COLO829 (cell line): Measurements from ENCODE around the gene MAFG.

Source experiments
- DNase-seq: peaks from one replicate; pipeline ENCODE4 v3.0.0; 2012; ENCODE audit warnings: low spot score

Gene MAFG

DNA sequence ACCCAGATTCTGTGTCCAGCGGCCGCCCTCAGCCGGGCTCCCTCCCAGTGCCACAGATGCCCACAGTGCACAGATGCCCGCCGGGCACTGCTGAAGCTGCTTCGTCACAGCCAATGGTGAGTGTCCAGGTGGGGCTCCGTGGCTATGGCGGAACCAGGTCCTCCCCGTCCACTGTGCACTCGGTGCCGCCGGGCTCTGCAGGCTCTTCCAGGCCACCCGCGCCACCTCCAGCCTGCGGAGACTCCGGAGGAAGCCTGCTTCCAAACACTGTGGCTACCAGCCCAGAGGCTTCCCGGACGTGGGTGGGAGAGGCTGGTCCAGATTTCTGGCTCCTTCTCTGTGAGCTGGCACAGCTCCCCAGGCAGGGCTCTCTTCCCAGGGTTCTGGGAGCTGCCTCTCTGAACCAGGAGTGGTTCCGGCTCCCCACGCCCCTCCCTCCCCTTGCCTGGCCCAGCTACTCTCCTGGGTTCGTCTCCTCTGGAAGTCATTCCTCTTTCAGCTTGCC is 12.4 kb upstream of the MAFG start:
- no peak for DNase-seq

DNA sequence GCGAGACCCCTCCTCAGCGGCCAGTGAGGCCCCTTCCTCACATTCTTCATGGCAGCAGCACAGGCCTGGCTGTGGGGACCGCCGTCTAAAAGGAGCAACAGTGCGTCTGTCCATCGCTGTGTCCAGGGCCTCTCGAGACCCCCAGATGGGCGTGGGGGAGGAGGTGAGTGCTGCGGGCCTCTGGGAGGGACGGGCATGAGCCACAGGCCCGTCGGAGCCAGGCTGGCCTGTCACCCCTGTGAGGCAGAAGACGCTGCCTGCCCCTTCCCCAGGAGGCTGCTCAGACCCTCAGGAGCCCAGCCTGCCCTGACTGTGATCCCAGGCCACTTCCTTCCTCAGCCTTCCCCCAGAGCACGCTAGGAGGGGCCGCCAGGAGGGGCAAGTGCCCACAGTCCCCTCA is 11.7 kb upstream of the MAFG start:
- DNase-seq = no peak

DNA sequence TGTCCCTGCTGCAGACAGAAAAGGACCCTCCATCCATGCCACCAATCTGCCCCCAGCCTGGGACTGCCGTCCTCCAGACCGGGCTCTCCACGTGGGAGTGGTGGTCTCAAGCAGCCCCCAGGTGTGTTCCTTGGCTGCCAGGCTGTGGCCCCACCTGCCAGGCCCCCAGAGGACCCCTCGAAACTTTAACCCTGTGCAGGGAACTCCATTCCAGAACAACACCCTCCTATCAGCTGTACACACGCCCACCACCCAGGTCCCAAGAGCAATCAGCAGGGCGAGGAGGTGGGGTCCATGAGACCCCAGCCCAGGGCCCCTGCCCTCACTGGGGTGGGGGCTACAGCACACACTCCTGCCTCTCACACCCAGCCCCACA is 8.2 kb upstream of the MAFG start:
- no peak for DNase-seq

DNA sequence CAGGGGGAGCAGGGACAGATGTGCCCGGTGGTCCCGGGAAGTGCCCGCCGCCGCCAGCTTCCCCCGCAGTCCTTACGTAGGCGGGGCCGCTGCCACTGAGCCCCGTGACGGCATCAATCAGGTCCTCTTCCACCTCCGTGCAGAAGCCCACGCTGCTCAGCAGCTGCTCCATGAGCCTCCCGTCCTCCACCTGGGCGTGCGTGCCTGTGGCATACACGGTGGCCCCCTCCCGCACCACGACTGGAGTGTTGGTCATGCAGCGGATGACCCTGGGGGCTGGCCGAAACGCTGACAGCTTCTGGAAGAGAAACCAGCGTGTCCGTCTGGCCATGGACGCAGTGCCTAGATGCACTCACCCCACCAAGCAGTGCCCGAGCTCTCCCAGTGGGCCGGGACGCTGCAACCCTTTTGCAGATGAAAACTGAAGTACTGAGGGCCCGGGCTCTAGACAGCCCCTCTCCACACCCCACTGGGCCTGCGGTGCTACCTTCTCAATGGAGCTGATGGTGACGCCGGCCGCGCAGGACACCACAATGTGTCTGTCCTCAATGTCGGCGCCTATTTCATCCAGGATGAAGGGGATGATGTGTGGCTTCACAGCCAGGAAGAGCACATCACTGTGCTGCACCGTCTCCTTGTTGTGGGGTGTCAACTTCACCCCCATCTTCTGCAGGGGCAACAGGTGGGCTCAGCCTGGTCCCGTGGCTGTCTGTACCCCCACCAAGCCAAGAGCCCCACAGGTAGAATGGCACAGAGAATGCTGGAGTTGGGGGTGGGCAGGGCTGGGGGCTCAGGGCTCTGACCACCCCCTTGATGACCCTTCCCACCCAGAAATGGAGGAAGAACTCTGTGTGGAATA is 7.5 kb upstream of the MAFG start:
- DNase-seq = no peak

DNA sequence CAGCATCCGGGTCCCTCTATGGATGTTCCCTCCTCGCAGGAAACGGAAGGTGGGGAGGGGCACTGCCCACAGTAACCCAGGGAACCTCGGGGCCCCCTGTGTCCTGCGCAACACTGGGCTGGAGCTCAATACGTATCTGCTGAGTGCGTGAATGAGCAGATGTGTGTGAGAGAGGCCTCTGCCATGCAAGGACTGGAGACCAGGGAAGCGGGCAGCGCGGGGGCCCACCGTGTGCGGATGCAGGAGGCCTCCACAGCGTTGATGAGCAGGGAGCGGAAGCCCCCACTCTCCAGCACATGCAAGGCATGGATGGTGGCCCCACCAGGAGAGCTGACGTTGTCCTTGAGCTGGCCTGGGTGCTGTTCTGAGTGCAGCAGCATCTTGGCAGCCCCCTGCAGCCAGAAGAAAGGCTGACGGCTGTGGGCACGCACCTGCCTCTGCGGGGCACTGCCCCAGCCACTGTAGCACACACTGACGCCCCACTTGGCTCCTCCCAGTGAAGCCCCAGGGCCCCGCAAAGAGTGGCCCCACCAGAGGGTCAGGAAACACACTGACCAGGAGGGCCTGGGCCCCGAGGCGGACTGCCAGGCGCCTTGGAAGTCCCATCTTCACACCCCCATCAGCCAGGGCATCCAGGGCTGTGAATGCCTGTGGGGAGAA is 6.7 kb upstream of the MAFG start:
- no peak for DNase-seq

DNA sequence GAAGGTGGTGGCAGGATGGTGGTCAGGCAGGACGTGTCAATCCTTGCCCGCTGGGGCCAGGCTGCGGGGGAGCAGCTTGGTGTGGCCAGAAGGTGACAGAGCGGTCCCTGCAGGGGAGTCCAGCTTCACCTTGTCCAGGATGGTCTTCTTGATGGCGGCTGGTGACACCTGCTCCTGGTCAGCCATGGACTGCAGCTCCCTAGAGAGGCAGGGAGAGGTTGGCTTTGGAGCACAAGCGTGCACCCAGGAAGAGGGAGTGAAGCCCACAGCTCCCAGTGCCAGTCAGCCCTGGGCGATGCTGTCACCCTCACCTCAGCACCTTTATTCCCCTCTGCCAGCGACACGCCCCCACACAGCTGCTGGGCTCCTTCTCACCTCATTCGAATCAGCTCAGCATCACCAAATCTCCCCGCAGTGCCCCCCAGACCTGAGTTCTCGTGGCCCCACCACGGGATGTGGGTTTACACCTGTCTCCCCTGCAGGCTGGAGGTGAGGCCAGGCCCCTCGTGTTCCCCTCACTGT is 5.7 kb upstream of the MAFG start:
- no peak for DNase-seq

DNA sequence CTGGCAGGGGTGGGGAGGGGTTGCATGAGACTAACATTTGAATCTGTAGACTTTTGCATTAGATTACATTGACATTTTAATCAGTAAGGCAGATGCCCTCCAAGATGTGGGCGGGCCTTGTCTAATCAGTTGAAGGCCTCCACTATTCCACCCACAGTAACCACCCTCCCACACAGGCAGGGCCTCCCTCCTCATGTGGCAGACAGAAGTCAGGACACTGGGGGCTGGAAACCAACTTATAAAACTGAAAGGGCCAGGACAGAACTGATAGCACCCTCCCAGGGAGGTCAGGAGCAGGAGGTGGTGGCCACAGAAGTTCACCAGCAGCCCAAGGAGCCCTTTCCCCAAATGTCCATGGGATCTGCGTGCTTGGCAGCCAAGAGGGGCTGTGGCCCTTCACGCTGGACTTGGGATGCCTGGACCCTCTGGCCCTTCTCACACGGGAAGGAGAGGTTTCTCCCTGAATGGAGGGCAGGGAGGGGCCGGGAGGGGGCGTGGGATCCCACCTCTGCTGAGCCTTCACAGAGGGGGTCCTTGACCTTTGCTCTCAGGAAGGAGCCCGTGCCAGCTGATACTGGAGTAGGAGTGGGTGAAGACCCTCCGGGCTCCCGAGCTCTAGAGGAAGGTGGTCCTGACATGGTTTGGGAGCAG is 4.9 kb upstream of the MAFG start:
- DNase-seq = no peak

DNA sequence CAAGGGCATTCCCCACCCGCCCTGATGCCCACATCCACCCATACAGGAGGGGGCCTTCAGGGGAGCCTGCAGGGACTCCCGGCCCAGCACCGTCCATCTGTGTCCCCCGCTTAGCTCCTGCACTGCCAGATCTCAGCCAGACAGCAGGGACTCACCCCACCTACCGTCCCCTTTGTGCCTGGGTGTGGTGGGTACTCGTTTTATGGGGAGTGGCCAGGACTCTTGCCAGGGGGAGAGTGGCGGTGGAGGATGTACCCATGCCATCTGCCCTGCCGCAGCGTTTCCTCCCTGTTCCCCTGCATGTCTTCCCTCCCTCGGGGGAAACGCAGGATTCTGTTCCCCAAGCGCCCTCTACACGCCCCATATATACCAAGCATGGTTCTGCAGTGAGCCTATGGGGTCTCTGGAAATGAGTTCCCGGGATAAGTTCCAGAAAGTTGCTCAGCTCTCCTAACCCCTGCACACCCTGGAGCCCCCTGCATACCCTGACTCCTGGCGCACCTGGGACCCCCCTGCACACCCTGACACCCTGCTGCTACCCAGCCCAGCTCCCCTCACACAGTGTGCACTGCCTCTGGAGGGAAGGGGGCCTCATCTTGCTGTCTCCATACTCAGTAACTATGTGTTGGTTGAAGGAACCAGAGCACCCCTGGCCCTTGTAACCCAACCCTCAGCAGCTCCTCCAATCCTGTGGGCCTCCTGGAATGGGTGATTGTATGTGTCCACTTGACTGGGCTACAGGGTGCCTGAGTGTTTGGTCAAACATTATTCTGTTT is 4.2 kb upstream of the MAFG start:
- no peak for DNase-seq

DNA sequence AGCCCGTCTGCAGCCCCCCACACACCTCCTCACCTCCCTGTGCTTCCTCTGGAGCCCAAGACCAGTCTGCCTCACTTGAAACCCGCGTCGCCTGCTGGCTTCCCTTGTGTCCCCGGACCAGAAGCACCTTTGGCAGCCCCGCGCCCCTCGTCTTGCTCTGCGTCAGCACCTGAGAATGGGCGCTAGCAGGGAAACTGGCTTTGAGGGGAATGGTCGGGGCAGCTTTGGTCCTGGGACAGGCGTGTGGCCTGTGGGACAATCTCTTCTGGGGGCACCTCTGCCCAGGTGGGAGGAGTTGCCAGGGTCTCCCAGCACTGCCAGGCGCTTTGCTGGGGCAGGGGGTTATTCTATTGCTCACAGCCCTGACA is 3.6 kb upstream of the MAFG start:
- no peak for DNase-seq

DNA sequence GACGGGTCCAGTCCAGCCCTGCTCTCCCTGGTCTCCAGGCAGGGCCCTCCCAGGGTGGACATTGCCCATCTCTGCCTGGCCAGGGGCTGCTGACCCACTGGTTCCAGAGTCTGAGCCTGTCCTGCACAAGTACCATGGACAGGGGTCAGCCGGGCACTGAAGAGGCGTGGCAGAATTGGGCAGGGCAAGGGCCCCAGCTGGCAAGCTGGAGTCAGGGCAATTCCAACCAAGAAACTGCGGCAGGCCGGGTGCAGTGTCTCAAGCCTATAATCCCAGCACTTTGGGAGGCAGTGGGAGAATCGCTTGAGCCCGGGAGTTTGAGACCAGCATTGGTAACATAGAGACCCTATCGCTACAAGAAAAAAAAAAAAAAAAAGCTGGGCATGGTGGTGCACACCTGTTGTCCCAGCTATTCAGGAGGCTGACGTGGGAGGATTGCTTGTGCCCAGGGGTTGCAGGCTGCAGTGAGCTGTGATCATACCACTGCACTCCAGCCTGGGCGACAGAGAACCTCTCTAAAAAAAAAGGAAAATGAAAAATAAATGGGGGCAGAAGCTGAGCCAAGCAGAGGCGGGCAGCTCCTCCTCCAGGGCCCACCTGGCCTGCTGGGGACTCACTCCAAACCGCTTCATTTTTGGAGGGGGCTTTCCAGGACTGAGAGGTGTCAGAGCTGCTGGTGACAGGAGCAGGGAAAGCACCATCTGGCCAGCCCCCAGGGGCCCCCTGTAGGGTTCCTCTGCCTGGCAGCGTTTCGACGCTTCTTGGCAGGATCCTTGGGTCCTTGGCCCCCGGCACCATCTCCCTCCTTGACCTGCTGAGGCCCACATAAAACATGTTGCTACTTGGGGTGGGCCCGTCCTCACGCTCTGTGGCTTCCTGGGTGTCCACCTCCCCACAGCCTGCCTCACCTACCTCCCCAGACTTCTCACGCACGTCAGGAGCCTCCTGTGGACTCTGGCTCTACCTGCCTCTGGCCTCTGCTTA is 2.9 kb upstream of the MAFG start:
- no peak for DNase-seq

DNA sequence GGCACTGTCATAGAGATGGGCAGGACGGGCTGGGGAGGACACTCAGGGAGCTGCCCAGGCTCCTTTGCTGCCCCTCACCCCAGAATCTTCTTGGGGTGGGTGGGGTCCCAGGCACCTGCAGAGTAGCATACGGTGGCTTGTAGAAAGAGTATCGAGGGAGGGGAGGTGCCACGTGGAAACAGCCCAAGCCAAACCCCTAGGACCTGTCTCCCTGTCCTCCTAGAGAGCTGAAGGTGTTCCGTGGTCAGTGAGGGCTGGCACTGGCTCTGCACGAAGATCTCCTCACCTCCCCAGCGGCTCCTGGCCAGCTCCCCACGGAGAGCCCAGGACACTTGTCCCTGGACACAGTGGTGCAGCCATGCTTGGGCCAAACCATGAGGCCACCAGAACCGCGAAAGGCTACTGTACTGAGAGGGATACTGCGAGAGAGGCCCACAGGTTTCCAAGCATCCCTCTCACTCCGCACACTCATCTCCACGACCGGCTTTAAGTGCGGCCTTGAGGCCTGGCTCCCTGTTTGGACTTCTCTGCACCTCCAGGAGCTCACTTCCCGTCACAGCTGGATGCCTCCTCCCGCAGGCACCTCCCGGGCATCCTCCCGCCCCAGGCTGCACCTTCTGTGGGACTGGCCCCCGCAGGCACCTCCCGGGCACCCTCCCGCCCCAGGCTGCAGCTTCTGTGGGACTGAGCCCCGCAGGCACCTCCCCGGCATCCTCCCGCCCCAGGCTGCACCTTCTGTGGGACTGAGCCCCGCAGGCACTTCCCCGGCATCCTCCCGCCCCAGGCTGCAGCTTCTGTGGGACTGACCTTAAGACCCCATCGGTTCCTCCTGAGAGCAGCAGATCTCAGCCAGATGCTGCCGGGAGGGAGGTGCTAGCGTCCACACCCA is 2.0 kb upstream of the MAFG start:
- DNase-seq = no peak

DNA sequence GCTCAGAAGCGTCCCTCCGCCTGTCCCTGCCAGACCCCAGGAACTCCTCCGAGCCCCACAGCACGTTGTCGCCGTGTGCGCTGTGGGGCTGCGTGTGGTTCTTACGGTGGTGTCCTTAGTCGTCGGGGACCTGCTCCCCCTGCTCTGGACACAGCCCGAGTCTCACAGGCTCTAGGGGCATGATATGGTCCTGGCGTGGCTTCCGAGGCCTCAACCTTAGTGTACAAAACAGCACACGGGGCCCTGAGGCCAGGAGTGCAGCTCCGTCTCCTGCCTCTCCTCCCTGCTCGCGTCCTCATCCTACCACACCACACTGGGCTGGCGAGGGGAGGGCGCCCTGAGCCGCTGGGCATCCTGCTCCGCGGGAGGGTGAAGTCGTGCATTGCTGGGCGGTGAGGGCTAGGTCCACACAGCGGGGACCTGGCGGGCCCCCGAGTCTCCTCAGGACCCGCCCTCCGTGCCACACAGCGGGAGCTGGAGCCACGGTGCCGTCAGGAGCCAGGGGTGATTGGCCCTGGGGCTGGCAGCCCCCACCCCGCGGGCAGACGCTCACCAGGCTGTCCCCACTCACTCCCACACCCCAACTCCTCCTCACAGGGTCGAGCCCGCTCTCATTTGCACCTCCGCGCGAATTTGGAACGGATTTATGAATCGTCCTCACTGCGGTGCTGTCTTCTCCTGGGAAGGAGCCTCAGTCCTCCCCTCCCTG is 1.2 kb upstream of the MAFG start:
- DNase-seq = no peak

DNA sequence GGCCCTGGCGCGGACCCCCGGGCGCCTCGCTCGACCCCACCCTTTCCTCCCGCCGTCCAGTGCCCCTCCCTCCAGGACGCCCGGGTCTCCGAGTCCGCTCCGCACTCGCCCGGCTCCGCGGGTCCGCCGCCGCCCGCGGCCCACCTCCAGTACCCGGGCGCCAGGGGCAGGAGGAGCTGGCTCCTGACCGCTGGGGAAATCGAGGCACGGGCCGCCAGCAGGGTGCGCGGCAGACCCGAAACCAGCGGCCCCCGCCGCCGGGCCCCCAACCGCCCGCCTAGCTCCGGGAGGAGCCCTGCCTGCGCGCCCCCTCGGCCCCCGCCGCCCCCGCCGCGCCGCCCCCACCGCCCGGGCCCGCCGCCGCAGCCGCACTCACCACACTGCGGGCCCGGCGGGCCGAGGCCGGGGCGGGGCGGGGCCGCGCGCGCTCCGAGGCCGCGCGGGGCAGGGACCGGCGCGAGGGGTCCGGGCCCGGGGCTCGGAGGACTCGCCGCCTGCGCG is 333 bp downstream of the MAFG start:
- no peak for DNase-seq

DNA sequence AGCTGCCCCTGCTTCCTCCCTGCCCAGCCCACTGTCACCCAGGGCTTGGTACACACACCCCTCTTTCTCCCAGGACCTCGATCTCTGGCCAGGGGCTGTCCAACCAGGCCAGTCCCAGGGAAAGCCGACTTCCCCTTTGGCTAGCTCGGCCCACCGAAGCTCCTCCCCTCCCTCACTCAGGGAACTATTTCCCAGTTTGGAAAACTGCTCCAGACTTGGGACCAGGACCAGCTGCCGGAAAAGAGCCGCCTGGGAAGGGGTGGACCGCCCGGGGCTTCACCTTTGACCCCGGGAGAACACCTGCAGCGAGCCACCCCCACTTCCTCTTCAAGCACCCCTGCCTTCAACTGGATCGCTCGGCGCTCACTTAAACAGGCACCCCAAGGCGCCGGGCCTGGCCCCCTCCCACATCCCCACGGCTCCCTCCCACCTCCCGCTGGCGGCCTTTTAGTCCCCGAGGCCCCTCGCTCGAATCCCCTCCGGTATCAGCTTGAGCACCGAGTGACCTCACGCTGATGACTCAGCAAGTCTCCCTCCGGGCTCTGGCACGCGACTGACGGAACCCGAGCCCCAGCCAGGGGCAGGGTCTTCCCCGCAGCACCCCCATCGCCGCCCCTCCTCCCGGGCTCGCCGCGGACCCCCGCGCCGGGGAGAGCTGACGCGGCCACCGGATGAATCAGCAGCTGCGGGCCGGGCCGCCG is 934 bp downstream of the MAFG start:
- peak; percentile 43 for DNase-seq

DNA sequence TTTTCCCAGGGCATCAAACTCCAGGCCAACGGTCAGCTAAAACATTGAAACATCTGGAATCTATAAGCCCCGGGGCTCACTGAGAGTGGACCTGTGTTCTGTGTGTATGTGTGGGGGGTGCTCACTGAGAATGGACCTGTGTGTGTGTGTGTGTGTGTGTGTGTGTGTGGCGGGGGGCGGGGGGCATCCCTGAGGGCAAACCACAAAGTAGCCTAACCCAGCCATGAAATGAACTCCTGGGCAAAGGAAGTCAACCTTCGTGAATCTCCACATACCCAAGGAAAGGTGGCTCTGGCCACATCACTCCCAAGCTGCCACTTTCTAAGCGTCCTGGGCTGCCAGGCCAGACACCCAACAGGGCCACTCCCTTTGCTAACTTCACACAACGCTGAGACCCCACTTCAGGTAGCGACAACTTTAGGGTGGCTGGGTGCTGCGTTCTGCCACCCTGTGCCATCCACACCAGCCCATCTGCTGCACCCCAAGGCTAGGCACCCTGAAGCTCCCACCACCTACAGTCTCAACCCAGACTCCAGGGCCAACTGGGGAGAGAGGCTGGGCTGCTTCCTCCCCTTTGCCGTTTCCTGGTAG is 1.6 kb downstream of the MAFG start:
- DNase-seq = no peak

DNA sequence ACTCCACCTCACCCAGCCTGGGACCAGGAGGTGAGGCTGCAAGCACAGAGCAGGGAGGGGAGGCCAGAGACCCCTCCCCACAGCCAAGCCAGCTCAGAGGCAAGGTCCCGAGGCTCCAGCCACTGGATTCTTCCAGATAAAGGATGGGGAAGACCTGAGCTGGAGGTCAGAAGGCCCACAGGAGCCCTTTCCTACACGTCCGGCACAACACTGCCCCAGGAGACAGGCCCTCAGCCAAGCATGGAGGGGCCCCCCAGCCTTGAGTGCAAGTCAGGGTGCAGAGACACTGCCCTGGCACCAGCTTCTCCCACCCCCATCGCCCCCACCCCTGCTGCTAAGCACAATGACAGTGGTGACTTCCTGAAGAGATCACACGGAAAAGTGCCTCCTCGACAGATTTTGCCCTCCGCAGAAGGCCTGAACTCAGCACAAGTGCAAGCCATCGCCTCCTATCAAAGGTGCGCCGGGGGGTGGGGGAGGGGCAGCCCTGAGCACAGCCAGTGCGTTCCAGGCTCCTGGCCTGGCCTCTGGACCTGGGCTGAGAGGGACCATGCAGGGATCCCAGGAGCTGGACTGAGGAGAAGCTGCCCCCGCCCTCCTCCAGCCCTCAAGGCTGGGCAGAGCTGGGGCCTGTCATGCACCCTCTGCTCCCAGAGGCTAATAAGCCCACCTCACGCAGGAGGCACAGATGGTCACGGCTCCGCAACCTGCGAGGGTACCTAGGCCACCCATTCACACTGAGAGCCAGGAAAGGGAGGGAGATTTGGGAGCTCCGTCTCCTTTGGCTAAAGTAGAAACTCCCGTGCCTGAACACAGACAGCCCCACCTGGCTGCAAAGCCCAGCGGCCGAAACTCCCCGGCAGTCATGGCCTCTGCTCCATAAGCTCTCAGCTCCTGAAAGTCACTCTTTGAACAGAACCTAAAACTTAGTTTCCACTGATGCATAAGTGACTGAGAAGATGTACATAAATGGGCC is 2.7 kb downstream of the MAFG start:
- DNase-seq = no peak
